Measurements from ENCODE around the gene WNT5A.

DNA sequence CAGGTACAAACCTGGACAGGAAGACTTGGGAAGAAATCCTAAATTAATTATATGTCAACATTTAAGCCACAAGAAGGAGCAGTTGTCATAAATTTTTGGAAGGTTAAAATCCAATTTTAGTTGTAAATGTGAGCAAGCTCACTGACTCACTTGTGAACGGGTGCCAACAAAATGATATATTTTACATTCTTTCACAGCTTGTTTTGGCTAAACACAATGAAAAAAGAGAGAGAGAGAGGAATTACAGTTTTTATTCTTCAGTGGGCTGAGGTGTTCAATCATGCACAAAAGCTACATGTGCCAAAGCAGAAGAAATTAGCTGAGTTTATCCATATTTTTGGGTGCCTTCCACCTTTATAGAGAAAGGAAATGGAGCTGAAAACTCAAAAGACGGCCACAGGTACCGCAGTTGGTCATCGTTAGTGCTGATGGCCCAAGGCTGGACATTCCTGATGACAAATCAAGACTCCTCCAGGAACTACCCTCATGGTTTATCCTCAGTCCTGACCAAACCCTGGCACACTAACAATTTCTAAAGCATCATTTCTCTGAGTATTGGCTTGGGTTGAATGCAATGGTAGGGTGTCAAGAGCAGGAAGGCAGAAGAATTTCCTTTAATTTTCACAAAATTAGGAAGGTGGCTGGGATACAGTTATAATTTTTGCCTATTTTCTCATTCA is 37.6 kb upstream of the WNT5A start:
- TF ChIP-seq, protein P1, sequence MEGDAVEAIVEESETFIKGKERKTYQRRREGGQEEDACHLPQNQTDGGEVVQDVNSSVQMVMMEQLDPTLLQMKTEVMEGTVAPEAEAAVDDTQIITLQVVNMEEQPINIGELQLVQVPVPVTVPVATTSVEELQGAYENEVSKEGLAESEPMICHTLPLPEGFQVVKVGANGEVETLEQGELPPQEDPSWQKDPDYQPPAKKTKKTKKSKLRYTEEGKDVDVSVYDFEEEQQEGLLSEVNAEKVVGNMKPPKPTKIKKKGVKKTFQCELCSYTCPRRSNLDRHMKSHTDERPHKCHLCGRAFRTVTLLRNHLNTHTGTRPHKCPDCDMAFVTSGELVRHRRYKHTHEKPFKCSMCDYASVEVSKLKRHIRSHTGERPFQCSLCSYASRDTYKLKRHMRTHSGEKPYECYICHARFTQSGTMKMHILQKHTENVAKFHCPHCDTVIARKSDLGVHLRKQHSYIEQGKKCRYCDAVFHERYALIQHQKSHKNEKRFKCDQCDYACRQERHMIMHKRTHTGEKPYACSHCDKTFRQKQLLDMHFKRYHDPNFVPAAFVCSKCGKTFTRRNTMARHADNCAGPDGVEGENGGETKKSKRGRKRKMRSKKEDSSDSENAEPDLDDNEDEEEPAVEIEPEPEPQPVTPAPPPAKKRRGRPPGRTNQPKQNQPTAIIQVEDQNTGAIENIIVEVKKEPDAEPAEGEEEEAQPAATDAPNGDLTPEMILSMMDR (IDR thresholded peaks at IDR 0.05): no peak
- TF ChIP-seq POLR2A (IDR thresholded peaks at IDR 0.05) (no peak), EP300 (IDR thresholded peaks at IDR 0.05) (no peak), POLR2AphosphoS5 (IDR thresholded peaks at IDR 0.05) (no peak)
